ENCODE data around the gene LIMS2. TPM values are rescaled to one million over a fixed set of nuclear protein-coding genes. Genes with fewer than 3 reads are reported as not detected.

The LIMS2 gene
- total RNA-seq, 6 experiments from 2014 or later, result 47.8 to 65.0 (median 59.1) TPM

- no peak overlapping the region for H3K27ac Mint-ChIP-seq
- H3K4me1 Mint-ChIP-seq (ENCODE audit: low read depth), result peaks cover 35% of the 10 kb centered on the region
- TF ChIP-seq CTCF (IDR thresholded peaks at IDR 0.05), result no peak
- H3K9me3 Mint-ChIP-seq, result peaks cover 21% of the 10 kb centered on the region
- no peak overlapping the region for H3K4me3 Mint-ChIP-seq
- no peak for DNase-seq
- no peaks in the 10 kb centered on the region for H3K27me3 Mint-ChIP-seq (ENCODE audit: insufficient read depth)
- peaks cover 21% of the 10 kb centered on the region for H3K36me3 Mint-ChIP-seq (ENCODE audit: low read depth)
Measured at GRCh38 chr2:127594116-127594591, 81.2 kb downstream of the LIMS2 start.

GRCh38 chr2:127593228-127594115, 81.9 kb downstream of the LIMS2 start:
- no peak overlapping the region for H3K27ac Mint-ChIP-seq
- peaks cover 28% of the 10 kb centered on the region for H3K4me1 Mint-ChIP-seq (ENCODE audit: low read depth)
- H3K9me3 Mint-ChIP-seq, result peaks cover 14% of the 10 kb centered on the region
- H3K36me3 Mint-ChIP-seq (ENCODE audit: low read depth), result peaks cover 16% of the 10 kb centered on the region
- no peak overlapping the region for H3K4me3 Mint-ChIP-seq
- peaks cover 1% of the 10 kb centered on the region; the same call in 1 of the 2 replicates for H3K27me3 Mint-ChIP-seq (ENCODE audit: insufficient read depth)
- no peak for TF ChIP-seq CTCF (IDR thresholded peaks at IDR 0.05)
- no peak for DNase-seq

GRCh38 chr2:127592761-127593227, 82.5 kb downstream of the LIMS2 start:
- Mint-ChIP-seq H3K36me3 (ENCODE audit: low read depth) (peaks cover 9% of the 10 kb centered on the region), H3K4me1 (ENCODE audit: low read depth) (peaks cover 21% of the 10 kb centered on the region), H3K27ac (no peak overlapping the region), H3K9me3 (peaks cover 8% of the 10 kb centered on the region; the same call in 1 of the 2 replicates), H3K4me3 (no peak overlapping the region), H3K27me3 (ENCODE audit: insufficient read depth) (peaks cover 1% of the 10 kb centered on the region; the same call in 1 of the 2 replicates)
- no peak for TF ChIP-seq CTCF (IDR thresholded peaks at IDR 0.05)
- no peak for DNase-seq

- DNase-seq, result peak; percentile 26
- no peak overlapping the region for H3K4me3 Mint-ChIP-seq
- peak; percentile 92 for TF ChIP-seq CTCF (IDR thresholded peaks at IDR 0.05)
- H3K4me1 Mint-ChIP-seq (ENCODE audit: low read depth), result peaks cover 18% of the 10 kb centered on the region
- peaks cover 7% of the 10 kb centered on the region for H3K36me3 Mint-ChIP-seq (ENCODE audit: low read depth)
- peaks cover 6% of the 10 kb centered on the region; the same call in 1 of the 2 replicates for H3K9me3 Mint-ChIP-seq
- H3K27me3 Mint-ChIP-seq (ENCODE audit: insufficient read depth), result peaks cover 4% of the 10 kb centered on the region; the same call in 1 of the 2 replicates
- H3K27ac Mint-ChIP-seq, result no peak overlapping the region
Measured at GRCh38 chr2:127591221-127591923, 84.0 kb downstream of the LIMS2 start.

DNA sequence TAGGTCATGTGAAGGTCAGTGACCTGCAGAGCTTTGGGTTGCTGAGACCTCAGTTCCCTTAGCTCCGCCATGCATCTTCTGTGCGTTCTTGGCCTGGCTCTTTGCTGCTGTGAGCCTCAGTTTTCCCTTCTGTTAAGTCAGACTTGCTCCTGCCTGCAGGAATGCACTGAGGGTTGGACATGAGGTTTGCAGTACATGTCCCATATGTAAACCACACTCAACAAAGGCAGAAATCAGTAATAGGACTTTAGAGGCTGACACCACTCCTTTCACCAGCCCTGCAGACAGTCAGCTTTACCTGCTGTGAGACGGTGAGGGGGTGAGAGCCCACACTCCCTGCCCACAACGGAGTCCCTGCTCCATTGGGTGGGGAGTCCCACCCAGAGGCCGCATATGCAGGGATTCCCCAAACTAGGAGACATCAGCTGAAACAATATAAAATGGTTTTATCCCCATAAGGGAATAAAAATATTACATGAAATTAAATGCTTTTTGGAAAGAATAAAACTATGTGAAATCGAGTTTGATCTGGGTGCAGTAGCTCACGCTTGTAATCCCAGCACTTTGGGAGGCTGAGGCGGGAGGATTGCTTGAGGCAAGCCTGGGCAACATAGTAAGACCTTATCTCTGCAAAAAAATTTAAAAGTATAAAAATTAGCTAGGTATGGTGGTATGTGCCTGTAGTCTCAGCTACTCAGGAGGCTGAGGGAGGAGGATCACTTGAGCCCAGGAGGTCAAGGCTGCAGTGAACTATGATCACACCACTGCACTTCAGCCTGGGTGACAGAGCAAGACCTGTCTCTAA, 84.7 kb downstream of the LIMS2 start:
- no peak for TF ChIP-seq CTCF (IDR thresholded peaks at IDR 0.05)
- Mint-ChIP-seq H3K9me3 (peaks cover 1% of the 10 kb centered on the region; the same call in 1 of the 2 replicates), H3K36me3 (ENCODE audit: low read depth) (peaks cover 3% of the 10 kb centered on the region), H3K27ac (no peak overlapping the region), H3K4me3 (no peak overlapping the region), H3K27me3 (ENCODE audit: insufficient read depth) (peaks cover 5% of the 10 kb centered on the region; the same call in 1 of the 2 replicates), H3K4me1 (ENCODE audit: low read depth) (peaks cover 14% of the 10 kb centered on the region)
- DNase-seq, result no peak
